Skeletal muscle satellite cell (primary cell): ENCODE results near the gene BTBD6.

Experiments
- H3K27me3 ChIP-seq: 2 replicates; pipeline ENCODE4 v1.7.0; 2013; ENCODE audit warnings: low read length; ENCODE audit not compliant: control insufficient read depth, insufficient read depth
- H3K36me3 ChIP-seq: 2 replicates; pipeline ENCODE4 v1.7.0; 2013; ENCODE audit warnings: mild to moderate bottlenecking, control low read depth, low read length; ENCODE audit not compliant: insufficient read depth
- H3K4me1 ChIP-seq: 2 replicates; pipeline ENCODE4 v1.7.0; 2013; ENCODE audit warnings: low read length; ENCODE audit not compliant: control insufficient read depth, insufficient read depth
- H3K4me2 ChIP-seq: 2 replicates; pipeline ENCODE4 v1.7.0; 2013; ENCODE audit warnings: mild to moderate bottlenecking, low read length
- H3K4me3 ChIP-seq: 2 replicates; pipeline ENCODE4 v1.7.0; 2013; ENCODE audit warnings: low read length
- H3K9ac ChIP-seq: 2 replicates; pipeline ENCODE4 v1.7.0; 2013; ENCODE audit warnings: mild to moderate bottlenecking, low read depth, low read length, moderate library complexity
- H3K9me3 ChIP-seq: replicated peaks from 2 replicates; pipeline ENCODE4 v1.7.0; 2013; ENCODE audit warnings: mild to moderate bottlenecking, control low read depth, low read length

The BTBD6 gene

GRCh38 chr14:105221598-105222178 is 26.6 kb upstream of the BTBD6 start:
- no peak overlapping the region for H3K4me3 ChIP-seq
- H3K9me3 ChIP-seq: no peaks in the 10 kb centered on the region
- no peaks in the 10 kb centered on the region for H3K4me1 ChIP-seq
- H3K4me2 ChIP-seq: no peak overlapping the region
- H3K36me3 ChIP-seq: peaks cover 39% of the 10 kb centered on the region
- H3K9ac ChIP-seq: no peak overlapping the region
- H3K27me3 ChIP-seq: no peaks in the 10 kb centered on the region

GRCh38 chr14:105223260-105223659 is 25.1 kb upstream of the BTBD6 start:
- Histone ChIP-seq H3K36me3 (peaks cover 35% of the 10 kb centered on the region), H3K9me3 (no peaks in the 10 kb centered on the region), H3K4me1 (no peaks in the 10 kb centered on the region), H3K4me3 (no peak overlapping the region), H3K9ac (no peak overlapping the region), H3K4me2 (no peak overlapping the region), H3K27me3 (no peaks in the 10 kb centered on the region)

GRCh38 chr14:105223770-105224544 is 24.4 kb upstream of the BTBD6 start:
- Histone ChIP-seq H3K36me3 (peaks cover 30% of the 10 kb centered on the region), H3K4me3 (no peak overlapping the region), H3K9me3 (no peaks in the 10 kb centered on the region), H3K4me2 (no peak overlapping the region), H3K4me1 (no peaks in the 10 kb centered on the region), H3K9ac (no peak overlapping the region), H3K27me3 (no peaks in the 10 kb centered on the region)

GRCh38 chr14:105224845-105225570 is 23.3 kb upstream of the BTBD6 start:
- Histone ChIP-seq H3K27me3 (no peaks in the 10 kb centered on the region), H3K36me3 (peaks cover 27% of the 10 kb centered on the region), H3K4me2 (no peak overlapping the region), H3K4me1 (no peaks in the 10 kb centered on the region), H3K9ac (no peak overlapping the region), H3K9me3 (no peaks in the 10 kb centered on the region), H3K4me3 (no peak overlapping the region)

GRCh38 chr14:105226198-105226597 is 22.1 kb upstream of the BTBD6 start:
- H3K36me3 ChIP-seq: peaks cover 21% of the 10 kb centered on the region
- H3K9ac ChIP-seq: no peak overlapping the region
- no peak overlapping the region for H3K4me3 ChIP-seq
- H3K27me3 ChIP-seq: no peaks in the 10 kb centered on the region
- H3K4me2 ChIP-seq: no peak overlapping the region
- H3K4me1 ChIP-seq: no peaks in the 10 kb centered on the region
- H3K9me3 ChIP-seq: no peaks in the 10 kb centered on the region

GRCh38 chr14:105227346-105227745 is 21.0 kb upstream of the BTBD6 start:
- no peaks in the 10 kb centered on the region for H3K4me1 ChIP-seq
- H3K9me3 ChIP-seq: no peaks in the 10 kb centered on the region
- H3K4me2 ChIP-seq: no peak overlapping the region
- no peaks in the 10 kb centered on the region for H3K27me3 ChIP-seq
- H3K4me3 ChIP-seq: no peak overlapping the region
- H3K36me3 ChIP-seq: peaks cover 11% of the 10 kb centered on the region
- no peak overlapping the region for H3K9ac ChIP-seq

GRCh38 chr14:105228562-105228961 is 19.8 kb upstream of the BTBD6 start:
- H3K9me3 ChIP-seq: no peaks in the 10 kb centered on the region
- H3K4me3 ChIP-seq: no peak overlapping the region
- no peak overlapping the region for H3K9ac ChIP-seq
- no peaks in the 10 kb centered on the region for H3K4me1 ChIP-seq
- H3K4me2 ChIP-seq: no peak overlapping the region
- H3K27me3 ChIP-seq: no peaks in the 10 kb centered on the region
- H3K36me3 ChIP-seq: peaks cover 3% of the 10 kb centered on the region

GRCh38 chr14:105229099-105229655 is 19.2 kb upstream of the BTBD6 start:
- Histone ChIP-seq H3K9me3 (no peaks in the 10 kb centered on the region), H3K36me3 (peaks cover 3% of the 10 kb centered on the region), H3K27me3 (no peaks in the 10 kb centered on the region), H3K4me3 (no peak overlapping the region), H3K4me2 (no peak overlapping the region), H3K4me1 (no peaks in the 10 kb centered on the region), H3K9ac (no peak overlapping the region)

- Histone ChIP-seq H3K4me3 (no peak overlapping the region), H3K4me1 (no peaks in the 10 kb centered on the region), H3K27me3 (no peaks in the 10 kb centered on the region), H3K36me3 (no peaks in the 10 kb centered on the region), H3K9ac (no peak overlapping the region), H3K4me2 (no peak overlapping the region), H3K9me3 (no peaks in the 10 kb centered on the region)
Measured at GRCh38 chr14:105240811-105241576, 7.3 kb upstream of the BTBD6 start.

- H3K27me3 ChIP-seq: no peaks in the 10 kb centered on the region
- no peaks in the 10 kb centered on the region for H3K36me3 ChIP-seq
- H3K4me1 ChIP-seq: no peaks in the 10 kb centered on the region
- no peaks in the 10 kb centered on the region for H3K9me3 ChIP-seq
- no peak overlapping the region for H3K9ac ChIP-seq
- H3K4me3 ChIP-seq: no peak overlapping the region
- no peak overlapping the region for H3K4me2 ChIP-seq
Measured at GRCh38 chr14:105241641-105242040, 6.7 kb upstream of the BTBD6 start.

- Histone ChIP-seq H3K36me3 (no peaks in the 10 kb centered on the region), H3K4me1 (peaks cover 10% of the 10 kb centered on the region), H3K9me3 (no peaks in the 10 kb centered on the region), H3K27me3 (no peaks in the 10 kb centered on the region), H3K4me2 (no peak overlapping the region), H3K4me3 (no peak overlapping the region), H3K9ac (no peak overlapping the region)
Measured at GRCh38 chr14:105244334-105244733, 4.0 kb upstream of the BTBD6 start.
